ENCODE data around the gene IDH3G. TPM values are rescaled to one million over a fixed set of nuclear protein-coding genes. Genes with fewer than 3 reads are reported as not detected.

The IDH3G gene
- total RNA-seq, 1 experiment from 2014 or later, result 43.2 TPM

DNA sequence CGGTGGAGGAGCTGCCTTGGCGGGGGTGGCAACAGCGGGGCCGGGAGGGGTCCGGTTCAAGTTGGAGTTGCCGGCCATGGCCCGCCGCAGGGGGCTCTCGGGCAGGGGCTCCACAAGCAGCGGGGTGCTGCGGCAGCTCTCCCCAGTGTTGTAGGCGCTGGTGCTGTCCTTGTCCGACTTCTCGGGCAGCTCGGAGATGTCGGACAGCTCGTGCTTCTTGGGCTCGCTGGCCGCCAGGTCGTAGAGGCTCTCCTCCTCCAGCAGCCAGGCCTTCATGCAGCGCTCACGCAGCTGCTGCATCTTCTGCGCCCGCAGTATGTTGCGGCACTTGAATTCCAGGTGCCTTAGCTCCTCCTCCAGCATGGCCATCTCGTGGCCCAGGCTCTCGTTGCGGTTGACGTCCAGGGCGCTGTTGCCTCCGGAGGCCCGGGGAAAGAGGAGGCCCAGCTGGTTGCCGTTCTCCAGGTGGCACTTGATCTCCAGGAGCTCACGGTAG, 10.0 kb upstream of the IDH3G start:
- Histone ChIP-seq H2BK12ac (ENCODE audit: insufficient read length, low read depth, low read length) (no peak overlapping the region), H3K9me3 (ENCODE audit: control insufficient read depth, low read depth, low read length) (peaks cover 10% of the 10 kb centered on the region), H4K5ac (ENCODE audit: insufficient read length, low read depth, low read length) (no peak overlapping the region), H2BK15ac (ENCODE audit: low read depth, low read length) (no peak overlapping the region), H3K4me1 (ENCODE audit: insufficient read depth, low read length) (no peaks in the 10 kb centered on the region), H2BK120ac (ENCODE audit: low read depth, low read length, poor library complexity, severe bottlenecking) (no peak overlapping the region), H2AFZ (ENCODE audit: low read length) (no peak overlapping the region), H3K27ac (ENCODE audit: insufficient read length, low read depth, low read length) (no peak overlapping the region), H2AK5ac (ENCODE audit: insufficient read length, low read length) (no peak overlapping the region), H4K91ac (ENCODE audit: insufficient read length, low read depth, low read length) (no peak overlapping the region), H3K27me3 (ENCODE audit: insufficient read depth, low read length) (no peaks in the 10 kb centered on the region), H3K23me2 (ENCODE audit: insufficient read length, low read depth, low read length, poor library complexity, severe bottlenecking) (no peaks in the 10 kb centered on the region), H3K14ac (ENCODE audit: insufficient read depth, low read length) (no peak overlapping the region), H4K20me1 (ENCODE audit: control insufficient read depth, insufficient read depth, insufficient read length) (no peaks in the 10 kb centered on the region), H3K4me2 (ENCODE audit: insufficient read depth, insufficient read length, low read length) (no peak overlapping the region), H3K9ac (ENCODE audit: extremely low read depth, insufficient read length, low read length) (no peak overlapping the region), H3K18ac (ENCODE audit: insufficient read length, low read depth, low read length) (no peak overlapping the region), H4K8ac (replicated peaks; ENCODE audit: insufficient read length, low read depth, low read length) (no peak overlapping the region), H2BK5ac (ENCODE audit: insufficient read length, low read length) (no peak overlapping the region), H3K56ac (ENCODE audit: insufficient read length, low read depth, low read length) (no peak overlapping the region), H3K79me2 (ENCODE audit: insufficient read depth, low read length) (peaks cover 5% of the 10 kb centered on the region; the same call in 1 of the 2 replicates), H2BK20ac (ENCODE audit: low read depth, low read length, poor library complexity, severe bottlenecking) (no peak overlapping the region), H3K79me1 (ENCODE audit: insufficient read depth, low read depth, low read length, poor library complexity, severe bottlenecking) (no peaks in the 10 kb centered on the region), H3T11ph (ENCODE audit: low read length) (no peak overlapping the region), H3K4ac (ENCODE audit: low read depth, low read length) (no peak overlapping the region), H3K23ac (ENCODE audit: insufficient read length, low read depth, low read length) (no peak overlapping the region)
- no peak for DNase-seq
- Mint-ChIP-seq H3K27ac (no peak overlapping the region), H3K4me1 (no peaks in the 10 kb centered on the region), H3K4me3 (no peak overlapping the region), H3K9me3 (peaks cover 54 to 67% of the 10 kb centered on the region in 2 experiments), H3K27me3 (ENCODE audit: low read depth) (peaks cover 7% of the 10 kb centered on the region), H3K36me3 (ENCODE audit: insufficient read depth in 1 of 3, low read depth in 3 of 3) (peaks cover 11 to 32% (median 19%) of the 10 kb centered on the region in 3 experiments; a peak in 6 of 7 replicates)
- TF ChIP-seq, protein P1, sequence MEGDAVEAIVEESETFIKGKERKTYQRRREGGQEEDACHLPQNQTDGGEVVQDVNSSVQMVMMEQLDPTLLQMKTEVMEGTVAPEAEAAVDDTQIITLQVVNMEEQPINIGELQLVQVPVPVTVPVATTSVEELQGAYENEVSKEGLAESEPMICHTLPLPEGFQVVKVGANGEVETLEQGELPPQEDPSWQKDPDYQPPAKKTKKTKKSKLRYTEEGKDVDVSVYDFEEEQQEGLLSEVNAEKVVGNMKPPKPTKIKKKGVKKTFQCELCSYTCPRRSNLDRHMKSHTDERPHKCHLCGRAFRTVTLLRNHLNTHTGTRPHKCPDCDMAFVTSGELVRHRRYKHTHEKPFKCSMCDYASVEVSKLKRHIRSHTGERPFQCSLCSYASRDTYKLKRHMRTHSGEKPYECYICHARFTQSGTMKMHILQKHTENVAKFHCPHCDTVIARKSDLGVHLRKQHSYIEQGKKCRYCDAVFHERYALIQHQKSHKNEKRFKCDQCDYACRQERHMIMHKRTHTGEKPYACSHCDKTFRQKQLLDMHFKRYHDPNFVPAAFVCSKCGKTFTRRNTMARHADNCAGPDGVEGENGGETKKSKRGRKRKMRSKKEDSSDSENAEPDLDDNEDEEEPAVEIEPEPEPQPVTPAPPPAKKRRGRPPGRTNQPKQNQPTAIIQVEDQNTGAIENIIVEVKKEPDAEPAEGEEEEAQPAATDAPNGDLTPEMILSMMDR (conservative IDR thresholded peaks at IDR 0.05), result no peak
- WGBS (ENCODE audit: extremely low coverage, insufficient read length, low lambda C conversion rate), result no CpG with 5 or more reads among the region's 34 CpGs

Data from H9 (cell line).